ENCODE measurements around the gene CCNI. TPM values are rescaled to one million over a fixed set of nuclear protein-coding genes. Genes with fewer than 3 reads are reported as not detected.

The CCNI gene
- polyA plus RNA-seq (2011; rRNA removed) (85.1 and 109 TPM in 2 replicates), polyA minus RNA-seq (2011; rRNA and poly(A)+ RNA removed) (354 and 399 TPM in 2 replicates)

DNA sequence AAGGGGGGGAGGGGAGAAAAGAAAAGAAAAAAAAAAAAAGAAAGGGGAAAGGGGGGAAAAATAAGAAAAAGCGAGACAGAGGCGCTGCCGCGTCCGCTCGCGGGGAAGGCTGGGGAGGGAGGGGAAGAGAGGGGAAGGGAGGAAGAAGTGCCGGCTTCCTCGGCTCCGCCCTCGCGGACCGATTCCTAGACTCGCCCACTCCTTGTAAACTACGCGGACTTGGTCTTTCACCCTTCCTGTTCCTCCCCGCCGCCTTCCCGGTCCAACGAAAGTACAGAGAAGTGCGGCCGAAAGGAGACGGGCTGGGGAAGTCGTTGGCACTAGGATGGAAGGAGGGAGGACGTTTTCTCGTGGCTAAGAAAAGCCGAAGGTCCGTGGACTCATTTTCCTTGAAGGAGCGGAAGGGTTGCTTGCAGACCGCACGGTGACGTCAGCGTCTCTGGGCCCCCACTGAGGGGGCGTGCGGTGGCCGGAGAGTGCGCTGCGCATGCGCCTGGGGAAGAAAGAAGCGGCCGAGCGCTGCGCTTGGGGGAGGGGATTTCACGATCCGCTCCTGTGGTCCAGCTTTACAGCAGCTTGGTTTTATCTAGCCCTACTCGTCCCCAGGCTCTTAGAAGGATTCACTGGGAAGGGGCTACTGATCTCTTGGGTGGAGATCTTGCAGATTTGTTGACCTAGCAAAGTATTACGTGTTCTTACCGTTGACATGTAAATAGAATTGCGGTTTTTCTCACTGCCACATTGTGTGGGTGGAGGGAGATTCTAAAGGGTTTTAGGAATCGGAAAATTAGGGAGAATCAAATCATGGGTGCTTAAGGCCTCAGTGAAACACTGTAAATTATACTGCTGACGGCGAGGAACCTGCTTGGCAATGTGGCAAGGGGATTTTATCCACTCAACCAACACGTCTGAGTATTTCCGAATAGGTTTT is at the start of gene CCNI:
CCNI (minus strand) TSS at position 121 of the 931 bp plus-strand sequence. CDS start 9,627 bp downstream, outside the sequence.
- H3K4me3 ChIP-seq (ENCODE audit: low read depth, low read length), result peak within 1 kb of the TSS; percentile 84
- POLR2A ChIA-PET, result interaction anchor here (0.7 kb wide), 1 partner anchor 878 kb away, joined by 3 read pairs; no protein-coding TSS in a partner anchor
- DNase-seq (ENCODE audit: low read depth), result peak; percentile 82
- TF ChIP-seq, protein P1, sequence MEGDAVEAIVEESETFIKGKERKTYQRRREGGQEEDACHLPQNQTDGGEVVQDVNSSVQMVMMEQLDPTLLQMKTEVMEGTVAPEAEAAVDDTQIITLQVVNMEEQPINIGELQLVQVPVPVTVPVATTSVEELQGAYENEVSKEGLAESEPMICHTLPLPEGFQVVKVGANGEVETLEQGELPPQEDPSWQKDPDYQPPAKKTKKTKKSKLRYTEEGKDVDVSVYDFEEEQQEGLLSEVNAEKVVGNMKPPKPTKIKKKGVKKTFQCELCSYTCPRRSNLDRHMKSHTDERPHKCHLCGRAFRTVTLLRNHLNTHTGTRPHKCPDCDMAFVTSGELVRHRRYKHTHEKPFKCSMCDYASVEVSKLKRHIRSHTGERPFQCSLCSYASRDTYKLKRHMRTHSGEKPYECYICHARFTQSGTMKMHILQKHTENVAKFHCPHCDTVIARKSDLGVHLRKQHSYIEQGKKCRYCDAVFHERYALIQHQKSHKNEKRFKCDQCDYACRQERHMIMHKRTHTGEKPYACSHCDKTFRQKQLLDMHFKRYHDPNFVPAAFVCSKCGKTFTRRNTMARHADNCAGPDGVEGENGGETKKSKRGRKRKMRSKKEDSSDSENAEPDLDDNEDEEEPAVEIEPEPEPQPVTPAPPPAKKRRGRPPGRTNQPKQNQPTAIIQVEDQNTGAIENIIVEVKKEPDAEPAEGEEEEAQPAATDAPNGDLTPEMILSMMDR (IDR thresholded peaks at IDR 0.05; ENCODE audit: insufficient read depth, low read depth, low read length), result no peak
- H3K36me3 ChIP-seq (ENCODE audit: control insufficient read depth, insufficient read depth, low read length), result no peaks in the 10 kb centered on the region
- CTCF ChIA-PET, result interaction anchor here (0.8 to 4.3 kb wide), 7 partner anchors 14 to 139 kb away, joined by 3 to 24 read pairs (median 3); no protein-coding TSS in a partner anchor
- no peaks in the 10 kb centered on the region for H3K27me3 ChIP-seq (ENCODE audit: control insufficient read depth, insufficient read depth, low read length)

DNA sequence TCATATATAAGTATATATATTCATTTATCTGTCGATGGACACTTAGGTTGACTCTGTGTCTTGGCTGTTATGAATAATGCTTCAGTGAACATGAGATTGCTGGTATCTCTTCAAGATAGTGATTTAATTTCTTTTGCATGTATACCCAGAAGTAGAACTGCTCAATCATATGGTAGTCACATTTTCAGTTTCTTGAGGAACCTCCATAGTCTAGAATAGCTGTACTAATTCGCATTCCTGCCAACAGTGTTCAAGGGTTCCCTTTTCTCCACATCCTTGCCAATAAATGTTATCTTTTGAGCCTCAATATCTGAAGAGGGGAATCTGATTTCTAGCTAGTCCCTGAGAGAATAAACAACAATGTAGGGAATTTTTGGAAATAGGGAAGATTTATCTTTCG is 48.8 kb upstream of the CCNI start:
- TF ChIP-seq, protein P1 (IDR thresholded peaks at IDR 0.05; ENCODE audit: insufficient read depth, low read depth, low read length), result no peak
- CTCF ChIA-PET, result interaction anchor here (6.6 kb wide), 1 partner anchor 28 kb away, joined by 38 read pairs; no protein-coding TSS in a partner anchor
- H3K4me3 ChIP-seq (ENCODE audit: low read depth, low read length), result no peak overlapping the region
- H3K27me3 ChIP-seq (ENCODE audit: control insufficient read depth, insufficient read depth, low read length), result peaks cover 7% of the 10 kb centered on the region
- H3K36me3 ChIP-seq (ENCODE audit: control insufficient read depth, insufficient read depth, low read length), result no peaks in the 10 kb centered on the region
- POLR2A ChIA-PET, result no interaction called here
- no peak for DNase-seq (ENCODE audit: low read depth)

GRCh38 chr4:77123411-77123810 is 47.6 kb upstream of the CCNI start:
- peaks cover 7% of the 10 kb centered on the region for H3K27me3 ChIP-seq (ENCODE audit: control insufficient read depth, insufficient read depth, low read length)
- ChIA-PET POLR2A (no interaction called here), CTCF (interaction anchor here (1.0 to 6.6 kb wide), 2 partner anchors 27 to 80 kb away, joined by 3 to 38 read pairs; no protein-coding TSS in a partner anchor)
- H3K36me3 ChIP-seq (ENCODE audit: control insufficient read depth, insufficient read depth, low read length), result no peaks in the 10 kb centered on the region
- TF ChIP-seq, protein P1 (IDR thresholded peaks at IDR 0.05; ENCODE audit: insufficient read depth, low read depth, low read length), result no peak
- no peak overlapping the region for H3K4me3 ChIP-seq (ENCODE audit: low read depth, low read length)
- DNase-seq (ENCODE audit: low read depth), result no peak

GRCh38 chr4:77122656-77123055 is 46.9 kb upstream of the CCNI start:
- H3K4me3 ChIP-seq (ENCODE audit: low read depth, low read length), result no peak overlapping the region
- no peaks in the 10 kb centered on the region for H3K36me3 ChIP-seq (ENCODE audit: control insufficient read depth, insufficient read depth, low read length)
- no peak for DNase-seq (ENCODE audit: low read depth)
- TF ChIP-seq, protein P1 (IDR thresholded peaks at IDR 0.05; ENCODE audit: insufficient read depth, low read depth, low read length), result no peak
- peaks cover 7% of the 10 kb centered on the region for H3K27me3 ChIP-seq (ENCODE audit: control insufficient read depth, insufficient read depth, low read length)
- ChIA-PET POLR2A (no interaction called here), CTCF (interaction anchor here (0.6 to 6.6 kb wide), 3 partner anchors 26 to 81 kb away, joined by 3 to 38 read pairs (median 3); no protein-coding TSS in a partner anchor)

- Histone ChIP-seq H3K27me3 (ENCODE audit: control insufficient read depth, insufficient read depth, low read length) (peaks cover 4% of the 10 kb centered on the region), H3K4me3 (ENCODE audit: low read depth, low read length) (no peak overlapping the region), H3K36me3 (ENCODE audit: control insufficient read depth, insufficient read depth, low read length) (no peaks in the 10 kb centered on the region)
- DNase-seq (ENCODE audit: low read depth), result no peak
- ChIA-PET CTCF (interaction anchor here (1.3 kb wide), 1 partner anchor 86 kb away, joined by 3 read pairs; no protein-coding TSS in a partner anchor), POLR2A (no interaction called here)
- TF ChIP-seq, protein P1 (IDR thresholded peaks at IDR 0.05; ENCODE audit: insufficient read depth, low read depth, low read length), result no peak
Observed at GRCh38 chr4:77121736-77122240, 46.0 kb upstream of the CCNI start.
